Body of pancreas (tissue), 4 donors: ENCODE measurements around the gene IRAK4.
A peak's percentile ranks its signal among the peaks of the same experiment; 100 is the strongest.

Source experiments
- POLR2A ChIP-seq, 3 donors: fragments of 450-650 bp; IDR thresholded peaks; one replicate each; pipeline ENCODE4 v1.6.1; 2016; ENCODE audit warnings: antibody characterized with exemption in 3 of 3, mild to moderate bottlenecking in 2 of 3
- TF ChIP-seq, protein P1 (sequence below), 7 experiments: fragments of 450-650 bp in 4 of 7; fragments of 200-600 bp in 3 of 7; sonication (generic) in 3 of 7; IDR thresholded peaks; one replicate each; pipeline ENCODE4 v1.5.1; 2016 to 2019; ENCODE audit warnings: antibody characterized with exemption in 7 of 7

- TF ChIP-seq, protein P1, sequence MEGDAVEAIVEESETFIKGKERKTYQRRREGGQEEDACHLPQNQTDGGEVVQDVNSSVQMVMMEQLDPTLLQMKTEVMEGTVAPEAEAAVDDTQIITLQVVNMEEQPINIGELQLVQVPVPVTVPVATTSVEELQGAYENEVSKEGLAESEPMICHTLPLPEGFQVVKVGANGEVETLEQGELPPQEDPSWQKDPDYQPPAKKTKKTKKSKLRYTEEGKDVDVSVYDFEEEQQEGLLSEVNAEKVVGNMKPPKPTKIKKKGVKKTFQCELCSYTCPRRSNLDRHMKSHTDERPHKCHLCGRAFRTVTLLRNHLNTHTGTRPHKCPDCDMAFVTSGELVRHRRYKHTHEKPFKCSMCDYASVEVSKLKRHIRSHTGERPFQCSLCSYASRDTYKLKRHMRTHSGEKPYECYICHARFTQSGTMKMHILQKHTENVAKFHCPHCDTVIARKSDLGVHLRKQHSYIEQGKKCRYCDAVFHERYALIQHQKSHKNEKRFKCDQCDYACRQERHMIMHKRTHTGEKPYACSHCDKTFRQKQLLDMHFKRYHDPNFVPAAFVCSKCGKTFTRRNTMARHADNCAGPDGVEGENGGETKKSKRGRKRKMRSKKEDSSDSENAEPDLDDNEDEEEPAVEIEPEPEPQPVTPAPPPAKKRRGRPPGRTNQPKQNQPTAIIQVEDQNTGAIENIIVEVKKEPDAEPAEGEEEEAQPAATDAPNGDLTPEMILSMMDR (IDR thresholded peaks at IDR 0.05) = peak; percentile 18 to 74 (median 54)
- TF ChIP-seq POLR2A (IDR thresholded peaks at IDR 0.05) = peak; percentile 88 to 98 (median 96)
These were observed at the start of gene IRAK4, which contains the start of gene PUS7L for GRCh38 chr12:43758728-43759563.
